Muscle of arm (tissue), 12 donors: ENCODE data around the gene ASCC1. TPM values are rescaled to one million over a fixed set of nuclear protein-coding genes. Genes with fewer than 3 reads are reported as not detected.
"Not testable (repeated sequence)": the region's sequence is repeated elsewhere in the genome, so short reads cannot be mapped to it uniquely, and the experiment has no call there.

Experiments used
- DNase-seq: peaks from one replicate; pipeline ENCODE4 v3.0.0-alpha.2; 2013
- polyA plus RNA-seq, 12 donors: library from polyadenylated mRNA; unstranded; fragments of 120-200 nt; gene quantifications; one replicate each; pipeline ENCODE4 v1.2.1, GENCODE V29; 2013; ENCODE audit not compliant: insufficient read length in 12 of 12

The ASCC1 gene
- polyA plus RNA-seq, 12 donors: 21.5 to 32.1 (median 28.5) TPM; not detected in 1

- DNase-seq: no peak
These were observed 83.2 kb downstream of the ASCC1 start for GRCh38 chr10:72132854-72133253.

DNA sequence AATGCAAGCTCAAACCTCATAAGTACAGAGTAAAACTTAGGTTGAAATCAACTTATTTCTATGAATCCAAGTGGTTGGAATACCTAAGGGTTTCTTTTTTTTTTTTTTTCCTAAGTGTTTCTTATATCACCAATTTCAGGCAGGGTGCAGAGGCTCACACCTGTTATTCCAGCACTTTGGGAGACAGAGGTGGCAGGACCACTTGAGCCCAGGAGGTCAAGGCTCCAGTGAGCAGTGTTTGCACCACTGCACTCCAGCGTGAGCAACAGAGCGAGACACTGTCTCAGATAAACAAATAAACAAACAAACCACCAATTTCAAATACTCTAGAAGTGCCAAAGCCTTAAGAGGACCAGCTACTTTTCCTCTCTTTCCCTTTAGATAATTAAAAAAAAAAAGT is 88.5 kb downstream of the ASCC1 start:
- no peak for DNase-seq

DNA sequence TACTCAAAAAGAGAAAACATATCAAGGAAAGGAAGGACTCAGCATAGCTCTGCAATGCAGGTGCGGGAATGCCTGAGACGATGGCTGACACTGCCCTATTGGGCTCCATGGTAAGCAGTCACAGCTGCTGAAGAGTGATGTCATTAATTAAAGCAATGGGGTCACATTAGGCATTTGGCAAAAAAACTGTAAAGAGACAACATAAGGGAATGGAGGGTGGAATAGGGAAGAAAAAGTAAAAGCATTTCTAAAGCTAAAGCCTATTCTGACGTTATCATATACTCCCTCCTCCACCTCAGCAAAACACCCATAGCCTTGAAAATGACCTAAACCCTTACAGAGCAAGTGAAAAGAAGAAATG is 89.2 kb downstream of the ASCC1 start:
- DNase-seq: no peak

DNA sequence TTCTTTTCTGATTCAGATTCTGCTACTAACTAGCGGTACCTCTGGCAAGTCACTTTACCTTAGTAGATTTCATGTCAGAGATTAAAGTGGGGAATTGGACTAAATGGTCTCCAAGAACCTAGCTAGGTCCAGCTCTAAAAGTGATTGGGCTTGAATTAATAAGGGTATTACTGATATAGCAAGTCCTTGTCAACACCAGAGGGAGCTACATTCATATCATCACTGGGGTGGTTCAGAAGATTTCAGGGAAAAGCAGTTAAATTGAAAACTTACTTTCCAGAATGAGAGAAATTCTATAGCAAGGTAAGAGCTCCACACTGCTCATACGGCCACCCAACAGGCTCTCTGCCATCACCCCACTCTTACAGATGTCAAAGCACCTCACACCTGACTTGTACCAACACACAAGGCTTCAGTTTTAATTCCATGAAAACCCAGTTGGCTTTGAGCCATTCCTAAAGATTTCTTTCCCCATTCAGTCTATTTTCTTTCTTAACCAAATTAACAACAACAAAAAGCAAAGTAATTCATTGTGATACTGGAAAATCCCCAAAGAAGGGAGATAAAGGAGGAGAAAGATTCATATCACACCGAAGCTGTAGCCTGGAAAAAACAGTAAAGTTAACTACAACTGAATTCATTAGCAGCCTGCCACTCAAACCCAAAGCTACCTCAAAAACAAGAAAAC is 89.7 kb downstream of the ASCC1 start:
- no peak for DNase-seq

DNA sequence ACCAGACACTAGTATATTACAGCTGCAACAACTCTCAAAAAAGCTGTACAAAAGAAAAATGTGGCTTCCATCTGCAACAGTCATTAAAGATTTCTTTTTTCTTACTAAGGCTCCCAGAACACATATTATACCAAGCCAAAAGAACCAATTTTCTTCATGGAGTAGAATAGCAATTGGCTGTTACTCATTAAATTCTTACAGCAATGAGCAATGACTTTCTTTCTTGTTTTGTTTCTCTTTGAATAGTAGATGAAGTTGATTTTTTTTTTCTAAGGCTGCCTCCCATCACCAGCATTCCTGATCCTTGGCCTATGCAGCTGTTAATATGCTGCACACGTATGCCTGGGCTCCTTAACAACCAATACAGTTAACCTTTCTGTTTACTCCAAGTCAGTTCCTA is 91.1 kb downstream of the ASCC1 start:
- DNase-seq: peak; percentile 38

DNA sequence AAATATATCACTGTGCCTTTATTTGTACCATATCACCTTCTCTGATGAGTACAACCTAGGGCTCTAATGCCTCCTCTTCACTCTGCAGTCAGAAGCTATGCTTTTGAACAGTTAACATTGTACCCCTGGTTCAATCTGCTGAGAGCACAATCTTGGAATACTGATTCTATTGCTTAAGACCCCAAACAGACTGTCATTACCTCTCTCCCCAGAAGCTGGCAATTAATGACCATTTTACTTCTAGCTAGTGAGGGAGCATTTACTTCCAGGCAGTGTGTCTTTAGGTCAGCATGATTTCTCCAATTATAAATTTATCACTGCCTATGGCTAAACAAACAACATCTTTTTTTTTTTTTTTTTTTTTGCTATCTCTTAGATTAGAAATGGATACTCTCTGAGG is 91.7 kb downstream of the ASCC1 start:
- DNase-seq: no peak

DNA sequence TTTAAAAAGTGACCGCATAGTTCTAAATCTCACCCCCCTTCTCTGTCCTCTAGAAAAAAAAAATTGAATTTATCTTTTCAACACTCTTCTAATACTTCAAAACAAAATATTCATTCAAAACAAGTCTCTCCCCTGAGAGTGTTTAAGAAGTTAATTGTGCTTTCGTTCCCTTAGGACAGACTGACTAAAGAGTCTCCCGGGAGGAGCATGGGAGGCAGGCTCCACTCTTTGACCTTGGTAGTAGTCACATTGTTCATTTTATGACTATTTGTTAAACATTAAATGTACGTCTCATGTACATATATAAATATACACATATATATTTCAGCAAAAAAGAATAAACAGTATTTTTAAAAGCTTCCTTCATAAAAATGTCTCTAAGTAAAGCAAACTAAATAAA is 92.5 kb downstream of the ASCC1 start:
- no peak for DNase-seq

DNA sequence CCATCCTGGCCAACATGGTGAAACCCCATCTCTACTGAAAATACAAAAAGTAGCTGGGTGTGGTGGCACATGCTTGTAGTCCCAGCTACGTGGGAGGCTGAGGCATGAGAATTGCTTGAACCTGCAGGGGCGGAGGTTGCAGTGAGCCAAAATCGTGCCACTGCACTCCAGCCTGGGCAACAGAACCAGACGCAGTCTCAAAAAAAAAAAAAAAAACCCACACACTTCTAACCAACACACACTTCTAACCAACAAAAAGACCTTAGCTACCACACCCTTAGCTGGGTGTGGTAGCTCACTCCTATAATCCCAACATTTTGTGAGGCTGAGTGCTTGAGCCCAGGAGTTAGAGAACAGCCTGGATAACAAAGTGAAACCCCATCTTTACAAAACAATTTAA is 93.9 kb downstream of the ASCC1 start:
- DNase-seq: no peak

DNA sequence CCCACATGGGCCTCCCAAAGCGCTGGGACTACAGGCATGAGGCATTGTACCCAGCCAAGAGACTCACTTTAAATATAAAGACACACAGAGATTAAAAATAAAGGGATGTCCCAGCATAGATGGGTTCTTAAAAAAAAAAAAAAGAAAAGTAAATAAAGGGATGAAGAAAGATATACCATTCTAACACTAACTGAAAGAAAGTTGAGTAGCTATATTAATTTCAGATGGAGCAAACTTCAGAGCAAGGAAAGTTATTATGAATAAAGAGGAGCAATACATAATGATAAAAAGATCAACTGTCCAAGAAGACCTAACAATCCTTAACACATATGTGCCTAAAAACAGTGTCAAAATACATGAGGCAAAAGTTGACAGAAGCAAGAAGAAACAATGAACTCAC is 94.7 kb downstream of the ASCC1 start:
- DNase-seq: no peak

- DNase-seq: no peak
These were observed 99.7 kb downstream of the ASCC1 start for GRCh38 chr10:72116372-72116771.

GRCh38 chr10:72114706-72115450 is 101.2 kb downstream of the ASCC1 start:
- DNase-seq: peak; percentile 55

DNA sequence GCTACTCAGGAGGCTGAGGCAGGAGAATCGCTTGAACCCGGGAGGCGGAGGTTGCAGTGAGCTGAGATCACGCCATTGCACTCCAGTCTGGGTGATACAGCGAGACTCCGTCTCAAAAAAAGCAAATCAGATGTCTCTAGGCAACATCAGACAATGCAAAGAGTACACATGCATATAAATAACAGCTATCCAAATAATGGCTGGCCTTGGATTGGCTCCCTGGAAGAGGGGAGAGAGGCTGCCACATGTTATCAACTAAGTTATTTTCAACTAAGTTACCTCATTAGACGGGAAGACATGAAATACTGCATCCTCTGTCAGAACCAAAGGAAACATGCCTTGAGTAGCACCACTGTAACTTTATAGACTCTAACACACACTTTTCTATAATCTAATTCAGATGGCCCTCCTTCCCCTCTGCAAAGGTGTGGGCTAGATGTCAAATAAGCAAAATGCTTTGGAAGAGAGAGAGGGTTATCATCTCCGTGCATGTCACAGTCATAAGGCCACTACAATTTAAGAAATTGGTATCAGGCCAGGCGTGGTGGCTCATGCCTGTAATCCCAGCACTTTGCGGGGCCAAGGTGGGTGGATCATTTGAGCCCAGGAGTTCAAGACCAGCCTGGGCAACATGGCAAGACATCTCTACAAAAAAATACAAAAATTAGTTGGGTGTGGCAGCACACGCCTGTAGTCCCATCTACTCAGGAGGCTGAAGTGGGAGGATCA is 105.2 kb downstream of the ASCC1 start:
- no peak for DNase-seq

GRCh38 chr10:72109636-72110157 is 106.4 kb downstream of the ASCC1 start:
- DNase-seq: no peak

- DNase-seq: no peak
These were observed 107.0 kb downstream of the ASCC1 start for GRCh38 chr10:72108830-72109635.

DNA sequence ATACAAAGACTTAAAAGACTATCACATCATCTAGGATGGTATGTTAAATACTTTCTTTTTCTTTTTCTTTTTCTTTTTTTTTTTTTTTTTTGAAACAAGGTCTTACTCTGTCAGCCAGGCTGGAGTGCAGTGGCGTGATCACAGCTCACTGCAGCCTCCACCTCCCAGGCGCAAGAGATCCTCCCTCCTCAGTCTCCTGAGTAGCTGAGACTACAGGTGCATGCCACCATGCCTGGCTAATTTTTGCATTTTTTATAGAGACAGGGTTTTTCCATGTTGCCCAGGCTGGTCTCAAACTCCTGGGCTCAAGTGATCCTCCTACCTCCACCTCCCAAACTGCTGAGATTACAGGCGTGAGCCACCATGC is 108.1 kb downstream of the ASCC1 start:
- DNase-seq: not testable (repeated sequence)

DNA sequence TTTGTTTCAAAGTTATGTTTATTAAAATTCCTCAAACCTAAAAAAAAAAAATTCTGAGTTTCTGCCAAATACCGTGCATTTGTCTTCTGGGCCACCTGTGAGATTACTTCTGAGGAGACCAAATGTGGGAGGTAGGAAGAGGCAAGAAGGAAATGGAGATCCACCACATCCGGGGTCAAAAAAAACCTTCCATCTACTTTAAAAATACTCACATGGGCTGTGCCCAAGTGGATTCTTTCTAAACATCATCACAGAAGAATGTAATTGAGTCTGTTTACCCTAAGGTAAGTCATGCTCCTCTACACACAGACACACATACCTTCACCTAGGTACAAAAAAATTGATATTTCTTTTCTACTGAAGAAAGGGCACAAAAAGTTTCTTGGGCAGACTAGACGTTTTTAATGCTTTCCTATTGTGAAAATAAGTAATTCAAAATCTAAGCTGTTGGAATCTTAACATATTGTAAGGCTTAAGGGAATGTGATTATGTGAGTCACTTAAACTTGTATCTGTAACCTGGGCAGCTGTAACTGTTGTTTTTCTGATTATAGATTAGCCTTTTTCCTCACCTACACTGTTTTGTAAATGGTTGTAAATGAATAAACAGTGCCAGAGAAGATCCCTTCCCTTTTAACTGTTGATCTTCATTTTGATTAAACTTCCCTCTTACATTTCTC is 108.6 kb downstream of the ASCC1 start:
- no peak for DNase-seq

- DNase-seq: no peak
These were observed 109.2 kb downstream of the ASCC1 start for GRCh38 chr10:72106896-72107295.

GRCh38 chr10:72106154-72106849 is 109.8 kb downstream of the ASCC1 start:
- no peak for DNase-seq

- no peak for DNase-seq
These were observed 110.4 kb downstream of the ASCC1 start for GRCh38 chr10:72105710-72106109.

DNA sequence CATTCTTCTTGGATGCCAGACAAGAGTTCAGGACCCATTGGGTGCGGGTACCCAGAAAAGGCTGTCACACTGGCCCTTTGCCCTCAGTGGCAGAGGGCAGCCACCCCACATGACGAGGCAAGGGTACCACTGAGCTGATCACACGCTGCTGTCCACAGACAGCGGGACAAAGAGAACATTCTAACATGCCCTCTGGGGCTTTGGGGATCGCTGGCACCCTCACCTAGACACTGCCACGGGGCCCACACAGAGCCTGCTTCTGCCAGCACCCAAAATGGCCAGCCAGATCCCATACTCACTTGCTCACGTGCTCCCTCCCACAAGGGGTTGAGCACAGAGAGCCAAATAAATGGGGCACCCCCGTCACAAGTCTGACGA is 111.0 kb downstream of the ASCC1 start:
- no peak for DNase-seq
